OCI-LY7 (cell line): ENCODE results near the gene UBTD1. TPM values are rescaled to one million over a fixed set of nuclear protein-coding genes. Genes with fewer than 3 reads are reported as not detected.
A peak's percentile ranks its signal among the peaks of the same experiment; 100 is the strongest.

Experiments
- BruUV-seq: library from RNA; stranded (reverse); fragments of 400-500 nt; replicated peaks from 2 replicates; lab custom pipeline; 2021; lab: Mats Ljungman, UMichigan
- CTCF ChIA-PET: fragments of 300-600 bp; sonication (Branson Sonifier 250); formaldehyde crosslinking; loops from one replicate; lab custom pipeline; 2022; ENCODE audit warnings: antibody characterized with exemption; ENCODE audit not compliant: unreplicated experiment; lab: Charles Lee
- POLR2A ChIA-PET: fragments of 300-600 bp; sonication (Branson Sonifier 250); formaldehyde crosslinking; loops from one replicate; lab custom pipeline; 2022; ENCODE audit warnings: antibody characterized with exemption; lab: Charles Lee
- DNase-seq: peaks from one replicate; pipeline ENCODE4 v3.0.0-alpha.2; 2015; ENCODE audit warnings: low spot score
- H2AFZ ChIP-seq: fragments of 200-600 bp; sonication (generic), shearing (Covaris generic); 2 replicates; pipeline ENCODE4 v1.6.1; 2014; ENCODE audit warnings: mild to moderate bottlenecking, antibody characterized with exemption, low read length, moderate library complexity
- H3K27ac ChIP-seq: fragments of 200-600 bp; sonication (generic); 2 replicates; pipeline ENCODE4 v1.5.1; 2014; ENCODE audit warnings: mixed run types, low read depth, mild to moderate bottlenecking, moderate library complexity, low read length, inconsistent platforms; ENCODE audit not compliant: poor library complexity, severe bottlenecking
- H3K36me3 ChIP-seq: fragments of 200-600 bp; sonication (generic); 2 replicates; pipeline ENCODE4 v1.6.1; 2014; ENCODE audit warnings: mild to moderate bottlenecking, antibody characterized with exemption, low read length, moderate library complexity, mixed read lengths; ENCODE audit not compliant: insufficient read depth
- H3K4me1 ChIP-seq: fragments of 200-600 bp; sonication (generic); 2 replicates; pipeline ENCODE4 v1.5.1; 2014; ENCODE audit warnings: mild to moderate bottlenecking, low read length; ENCODE audit not compliant: insufficient read depth, poor library complexity, severe bottlenecking
- H3K4me2 ChIP-seq: fragments of 200-600 bp; sonication (generic); 2 replicates; pipeline ENCODE4 v1.6.1; 2014; ENCODE audit warnings: mild to moderate bottlenecking, low read length
- H3K4me3 ChIP-seq: fragments of 200-600 bp; sonication (generic); 2 replicates; pipeline ENCODE4 v1.5.1; 2014; ENCODE audit warnings: mild to moderate bottlenecking, low read depth, low read length; ENCODE audit not compliant: poor library complexity, severe bottlenecking
- H3K79me2 ChIP-seq: fragments of 200-600 bp; sonication (generic); 2 replicates; pipeline ENCODE4 v1.6.1; 2016; ENCODE audit warnings: low read depth, mild to moderate bottlenecking, low read length, moderate library complexity, mixed read lengths; ENCODE audit not compliant: insufficient read depth
- H3K9me2 ChIP-seq: fragments of 200-600 bp; sonication (generic); 2 replicates; pipeline ENCODE4 v1.6.1; 2016; ENCODE audit warnings: mild to moderate bottlenecking, low read length, mixed read lengths; ENCODE audit not compliant: insufficient read depth
- H3K9me3 ChIP-seq: fragments of 200-600 bp; sonication (generic); 2 replicates; pipeline ENCODE4 v1.6.1; 2014; ENCODE audit warnings: mild to moderate bottlenecking, mixed run types, low read length, mixed read lengths
- H4K20me1 ChIP-seq: fragments of 200-600 bp; sonication (generic); 2 replicates; pipeline ENCODE4 v1.6.1; 2014; ENCODE audit warnings: mild to moderate bottlenecking, antibody characterized with exemption, low read length, moderate library complexity, mixed read lengths; ENCODE audit not compliant: insufficient read depth
- CTCF ChIP-seq: fragments of 200-600 bp; sonication (generic); conservative IDR thresholded peaks from 2 replicates; pipeline ENCODE4 v1.5.1; 2014; ENCODE audit warnings: mild to moderate bottlenecking, antibody characterized with exemption, low read length, moderate library complexity, mixed read lengths
- EZH2phosphoT487 ChIP-seq: fragments of 200-600 bp; sonication (generic); IDR thresholded peaks from 2 replicates; pipeline ENCODE4 v1.6.1; 2018; ENCODE audit warnings: low read depth, borderline replicate concordance, mild to moderate bottlenecking, mixed run types, antibody characterized with exemption, low read length, moderate library complexity, mixed read lengths
- intact Hi-C: fragments of 100-400 bp; cut with micrococcal nuclease; formaldehyde crosslinking; loops from one replicate; pipeline ENCODE4 v1.10.0; 2022; ENCODE audit not compliant: unreplicated experiment
- total RNA-seq, 2 experiments: library from RNA; depleted of rRNA in 1 of 2; stranded (reverse); fragments of >200 nt in 1 of 2; shearing (Covaris generic) in 1 of 2; gene quantifications; 2 replicates each; pipeline ENCODE4 v1.2.3, GENCODE V29; 2014 to 2022

The UBTD1 gene
- total RNA-seq, 2 experiments from 2014 or later, result 1.4 to 2.2 TPM

DNA sequence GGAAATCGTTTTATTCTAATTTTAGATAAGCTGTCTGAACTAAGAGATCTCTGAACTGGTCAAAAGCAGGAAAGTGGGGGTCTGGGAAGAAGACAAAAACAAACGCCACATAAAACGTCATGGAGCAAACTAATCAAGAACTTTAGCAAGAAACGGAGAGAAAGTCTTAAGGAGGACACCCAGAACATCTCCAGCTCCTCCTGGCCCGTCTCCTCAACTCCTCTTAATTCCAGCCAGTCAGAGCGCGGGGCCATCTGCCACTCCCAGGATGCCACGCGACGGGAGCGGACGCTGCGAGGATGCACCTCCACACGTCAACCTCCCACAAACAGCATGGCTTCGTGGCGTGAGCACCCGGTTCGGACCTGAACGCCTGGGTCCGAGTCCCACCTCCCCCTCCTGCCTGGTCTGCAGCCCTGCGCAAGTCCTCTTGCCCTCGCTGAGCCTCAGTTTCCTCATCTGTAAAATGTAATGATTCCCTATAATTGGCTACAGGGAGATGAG, 1.1 kb upstream of the UBTD1 start:
- H4K20me1 ChIP-seq, result peaks cover 28% of the 10 kb centered on the region; the same call in 1 of the 2 replicates
- TF ChIP-seq EZH2phosphoT487, result no peak
- no peak for TF ChIP-seq CTCF
- peaks cover 42% of the 10 kb centered on the region for H3K4me1 ChIP-seq
- BruUV-seq, result no TSS peak
- ChIA-PET CTCF (no interaction called here), POLR2A (interaction anchor here (0.5 to 1.4 kb wide), 4 partner anchors 21 to 796 kb away, joined by 3 to 7 read pairs (median 4); no protein-coding TSS in a partner anchor)
- no peaks in the 10 kb centered on the region for H3K9me3 ChIP-seq
- H3K27ac ChIP-seq, result peak overlapping the region; percentile 85
- peak overlapping the region; percentile 73 for H3K4me2 ChIP-seq
- H3K79me2 ChIP-seq, result peaks cover 52% of the 10 kb centered on the region
- intact Hi-C loops, result loop anchor here (1.0 to 5.0 kb wide), 2 partner anchors 35 to 51 kb away; partner anchors contain the start of genes EXOSC1 and ZDHHC16
- H3K36me3 ChIP-seq, result peaks cover 29% of the 10 kb centered on the region
- peak overlapping the region; percentile 45; the same call in 1 of the 2 replicates for H2AFZ ChIP-seq
- DNase-seq, result peak; percentile 84
- no peaks in the 10 kb centered on the region for H3K9me2 ChIP-seq
- H3K4me3 ChIP-seq, result peak overlapping the region; percentile 81

DNA sequence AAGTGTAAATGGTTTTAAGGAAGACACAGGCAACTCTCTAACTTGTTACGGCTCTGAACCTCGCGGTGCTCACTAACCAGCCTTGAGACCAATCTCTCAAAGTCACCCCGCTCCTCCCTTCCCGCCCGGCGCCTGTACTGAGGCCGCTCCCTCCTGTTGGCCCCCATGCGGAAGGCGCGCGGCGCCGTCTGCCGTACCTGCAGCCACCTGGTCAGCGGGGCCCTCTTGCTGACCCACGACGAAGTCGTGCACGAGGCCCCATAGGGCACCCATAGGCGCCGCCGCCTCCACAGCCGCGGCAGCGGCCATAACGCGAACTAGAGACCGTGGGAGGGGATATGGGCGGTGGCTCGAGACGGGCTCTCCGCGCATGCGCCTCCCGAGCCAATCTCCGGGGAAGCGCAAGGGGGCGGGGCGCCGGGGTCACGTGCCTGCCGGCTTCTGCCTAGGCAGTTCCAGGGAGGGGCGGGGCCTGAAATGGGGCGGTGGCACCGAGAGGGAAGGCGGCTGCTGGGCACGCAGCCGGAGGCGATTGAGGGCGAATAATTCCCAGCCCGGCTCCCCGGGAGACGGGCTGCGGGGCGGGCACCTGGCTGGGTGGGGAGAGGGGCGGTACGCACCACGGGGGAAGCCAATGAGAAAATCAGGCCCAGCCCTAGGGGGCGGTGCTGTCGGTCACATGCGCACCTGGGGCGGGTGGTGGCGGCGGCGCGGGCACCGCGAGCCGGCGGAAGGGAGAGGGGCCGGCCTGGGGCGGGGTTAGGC, 466 bp upstream of the UBTD1 start, which contains the start of gene MMS19:
MMS19 (minus strand) TSS at position 347 of the 765 bp plus-strand sequence; CDS start at position 309, 38 bp downstream.
- TF ChIP-seq EZH2phosphoT487, result no peak
- no peak for TF ChIP-seq CTCF
- H3K4me2 ChIP-seq, result peak within 1 kb of the TSS; percentile 97
- peaks cover 46% of the 10 kb centered on the region for H3K79me2 ChIP-seq
- peaks cover 23% of the 10 kb centered on the region for H3K36me3 ChIP-seq
- peak; percentile 97 for DNase-seq
- peak within 1 kb of the TSS; percentile 82 for H2AFZ ChIP-seq
- no peaks in the 10 kb centered on the region for H3K9me2 ChIP-seq
- peaks cover 42% of the 10 kb centered on the region for H3K4me1 ChIP-seq
- H3K4me3 ChIP-seq, result peak within 1 kb of the TSS; percentile 81
- ChIA-PET POLR2A (interaction anchor here (1.4 kb wide), 1 partner anchor 22 kb away, joined by 7 read pairs; no protein-coding TSS in a partner anchor), CTCF (no interaction called here)
- BruUV-seq, result no TSS peak
- H3K9me3 ChIP-seq, result no peaks in the 10 kb centered on the region
- peak within 1 kb of the TSS; percentile 85 for H3K27ac ChIP-seq
- peaks cover 28% of the 10 kb centered on the region; the same call in 1 of the 2 replicates for H4K20me1 ChIP-seq
- intact Hi-C loops, result loop anchor here (1.0 to 5.0 kb wide), 2 partner anchors 36 to 52 kb away; partner anchors contain the start of genes EXOSC1 and ZDHHC16
